CD4-positive, alpha-beta T cell treated with Interferon alpha-2 for 1 hour (primary cell): Measurements from ENCODE around the gene SPACDR.

Experiments used
- DNase-seq, 2 donors: peaks; one replicate each; pipeline ENCODE4 v3.0.0-alpha.2; 2020 to 2022

Gene SPACDR

GRCh38 chr7:100484673-100485045 is 20.6 kb upstream of the SPACDR start:
- DNase-seq, result no peak

GRCh38 chr7:100483722-100484672 is 19.9 kb upstream of the SPACDR start, which contains the start of gene NYAP1:
Gene NYAP1 (plus strand): TSS chr7:100483927. CDS start chr7:100485312, 1,385 bp downstream.
- DNase-seq, result peak; percentile 55 to 70

DNA sequence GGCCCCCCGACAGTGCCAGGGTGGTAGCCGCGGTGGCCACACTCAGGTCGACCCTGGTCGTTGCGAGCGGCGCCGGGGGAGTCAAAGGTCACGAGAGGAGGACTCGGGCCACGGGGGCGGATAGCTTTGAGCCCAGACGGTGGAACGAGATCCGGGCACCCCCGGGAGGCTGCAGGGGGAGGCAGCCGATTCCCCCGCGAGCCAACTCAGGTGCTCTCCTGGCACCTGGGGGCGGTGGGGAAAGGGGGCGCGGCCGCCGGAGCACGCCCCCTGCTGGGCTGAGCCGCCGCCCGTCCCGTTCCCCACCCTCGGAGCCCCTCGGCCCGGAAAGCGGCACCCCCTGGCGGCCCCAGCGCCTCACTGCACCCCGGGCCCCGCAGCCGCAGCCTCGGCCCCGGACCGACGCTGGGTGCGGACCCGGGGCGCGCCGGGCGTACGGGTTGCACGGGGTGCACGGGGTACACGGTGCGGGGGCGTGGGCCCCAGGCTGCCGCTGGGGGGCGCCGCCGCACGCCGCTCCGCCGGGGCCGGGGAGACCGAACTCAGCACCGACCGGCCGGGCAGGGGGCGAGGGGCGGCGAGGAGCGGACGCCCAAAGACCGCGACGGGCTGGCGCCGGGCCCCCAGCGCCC is 19.1 kb upstream of the SPACDR start:
- DNase-seq, result peak; percentile 80 to 89

- no peak for DNase-seq
Measured at GRCh38 chr7:100482728-100483089, 18.6 kb upstream of the SPACDR start.

DNA sequence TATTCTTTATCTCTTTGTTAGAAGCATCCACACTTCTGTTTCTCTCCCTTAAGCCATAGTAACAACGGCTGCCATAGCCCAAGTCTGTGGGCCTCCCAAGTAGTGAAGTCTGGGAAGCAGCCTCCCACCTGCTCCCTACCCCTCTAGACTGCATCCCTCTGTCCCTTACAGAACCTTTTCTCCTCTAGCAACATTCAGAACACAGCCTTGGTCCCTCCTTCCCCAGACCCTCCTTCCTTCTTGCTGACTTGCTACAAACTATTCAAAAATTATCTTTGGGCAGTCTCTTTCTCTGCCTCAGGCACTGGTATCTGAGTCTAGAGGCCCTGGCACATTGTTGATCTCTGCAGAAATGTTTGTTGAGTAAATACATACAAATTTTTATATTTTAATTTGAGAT is 17.4 kb upstream of the SPACDR start:
- DNase-seq, result no peak

GRCh38 chr7:100478958-100479660 is 15.0 kb upstream of the SPACDR start, which contains the start of gene TSC22D4:
Gene TSC22D4 (minus strand): TSS chr7:100479214. CDS start chr7:100478038, 1,176 bp downstream.
- DNase-seq, result peak; percentile 93 to 94

GRCh38 chr7:100477871-100478267 is 13.8 kb upstream of the SPACDR start:
- DNase-seq, result no peak

DNA sequence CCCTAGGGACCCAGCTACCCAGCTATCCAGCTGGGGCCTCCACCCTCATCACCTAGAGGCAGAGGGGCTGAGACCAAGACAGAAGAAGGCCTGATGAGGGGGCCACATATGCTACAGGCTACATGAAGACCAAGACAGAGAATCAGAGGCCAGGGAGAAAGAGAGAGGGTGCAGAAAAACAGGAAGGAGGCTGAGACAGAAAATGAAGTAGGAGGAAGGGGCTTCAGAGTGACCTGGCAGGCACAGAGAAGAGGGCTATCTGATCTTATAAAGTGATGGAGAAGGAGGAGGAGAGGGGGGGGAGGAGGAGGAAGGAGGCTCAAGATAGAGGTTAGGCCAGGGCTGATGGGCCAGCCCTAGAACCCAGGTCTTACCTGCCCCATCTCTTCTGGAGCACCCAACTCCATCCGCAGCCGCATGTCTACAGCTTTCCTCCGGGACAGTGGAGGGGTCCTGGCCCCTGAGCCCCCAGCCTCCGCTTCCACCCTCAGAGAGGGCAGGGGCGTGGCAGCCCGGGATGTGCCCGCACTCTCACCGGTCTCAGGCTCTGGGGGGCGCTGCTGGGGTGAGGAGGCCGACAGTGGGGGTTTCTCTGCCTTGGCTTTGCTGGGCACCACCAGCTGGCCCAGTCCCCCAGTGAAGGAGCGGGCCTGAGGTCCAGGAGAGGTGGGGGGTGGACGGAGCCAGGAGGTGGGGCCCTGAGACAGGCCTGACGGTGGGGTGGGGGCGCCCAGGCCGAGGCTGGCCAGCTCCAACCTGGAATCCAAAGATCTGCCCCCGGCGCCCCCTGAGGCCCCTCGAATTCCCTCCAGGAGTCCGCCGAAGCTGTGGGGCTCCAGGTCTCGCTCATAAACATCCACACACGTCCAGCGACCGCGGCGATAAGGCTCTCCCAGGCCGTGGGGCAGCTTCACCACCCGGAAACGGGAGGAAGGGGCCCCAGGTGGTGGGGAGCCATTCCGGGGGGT is 13.1 kb upstream of the SPACDR start:
- DNase-seq, result peak in 1 of 2 donors; percentile 48

- no peak for DNase-seq
Measured at GRCh38 chr7:100476101-100476780, 12.2 kb upstream of the SPACDR start.

DNA sequence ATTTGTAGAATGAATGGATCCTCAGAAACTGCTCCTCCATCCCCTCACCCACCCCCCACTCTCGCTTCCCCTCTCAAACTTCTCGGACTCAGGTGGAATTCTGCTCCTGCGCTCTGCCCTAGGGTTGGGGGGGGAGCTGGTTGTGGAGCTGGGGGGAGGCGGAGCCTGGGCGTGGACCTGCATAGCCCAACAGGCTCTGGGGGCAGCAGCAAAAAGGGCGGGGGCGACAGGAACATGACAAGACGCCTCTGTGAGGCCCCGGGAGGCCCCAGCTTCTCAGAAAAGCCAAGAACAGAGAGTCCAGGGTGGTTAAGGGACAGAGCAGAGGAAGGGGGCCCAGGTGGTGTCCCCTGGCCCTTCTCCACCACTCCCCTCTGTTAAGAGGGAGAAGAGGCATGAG is 11.5 kb upstream of the SPACDR start:
- DNase-seq, result no peak

DNA sequence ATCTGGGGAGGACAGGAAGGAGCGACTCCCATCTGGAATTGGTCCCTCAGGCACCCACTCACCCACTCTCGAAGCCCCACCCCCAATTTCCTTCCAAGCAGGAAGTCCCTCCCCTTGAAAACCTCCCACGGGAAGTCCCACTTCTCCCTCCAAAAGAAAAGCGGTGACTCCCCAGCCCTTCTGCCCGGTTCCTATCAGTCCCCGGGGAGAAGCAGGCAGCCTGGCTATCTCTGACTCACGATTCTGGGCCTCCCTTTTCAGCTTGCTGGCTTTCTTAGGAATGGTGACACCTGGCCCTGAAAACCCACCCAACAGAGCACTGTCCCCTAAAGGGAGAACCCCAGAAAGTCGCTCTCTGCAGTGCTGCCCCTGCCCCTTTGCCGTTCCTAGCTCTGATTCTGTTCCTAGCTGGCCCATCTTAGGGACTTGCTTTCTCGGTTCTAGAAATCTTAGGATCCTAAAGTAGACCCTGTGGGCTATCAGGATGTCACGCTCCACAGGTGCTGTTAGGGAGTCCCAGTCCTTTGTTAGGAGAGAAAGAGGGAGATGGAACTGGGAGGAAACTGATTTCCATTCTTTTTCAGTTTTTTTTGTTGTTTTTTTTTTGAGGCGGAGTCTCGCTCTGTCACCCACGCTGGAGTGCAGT is 8.9 kb upstream of the SPACDR start:
- DNase-seq, result no peak

GRCh38 chr7:100472121-100472851 is 8.2 kb upstream of the SPACDR start:
- no peak for DNase-seq

DNA sequence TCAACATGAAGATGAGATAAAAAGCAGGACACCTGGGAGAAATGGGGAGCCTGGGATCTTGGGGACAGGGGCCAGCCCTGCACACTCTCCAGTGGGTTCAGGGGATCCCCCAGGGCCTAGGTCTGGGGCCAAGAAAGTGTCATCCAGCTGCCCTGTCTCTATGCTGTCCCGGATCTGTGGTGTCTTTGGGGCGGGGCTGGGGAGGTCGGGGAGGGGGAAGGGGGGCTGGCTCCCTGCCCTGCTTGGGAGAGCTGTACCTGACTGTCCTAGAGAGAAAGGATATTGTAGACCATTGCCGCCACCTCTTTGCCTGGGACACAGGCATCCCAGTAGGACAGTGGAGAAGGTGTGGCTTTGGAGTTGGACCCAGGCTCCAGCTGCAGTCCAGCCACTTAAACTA is 7.0 kb upstream of the SPACDR start:
- no peak for DNase-seq

DNA sequence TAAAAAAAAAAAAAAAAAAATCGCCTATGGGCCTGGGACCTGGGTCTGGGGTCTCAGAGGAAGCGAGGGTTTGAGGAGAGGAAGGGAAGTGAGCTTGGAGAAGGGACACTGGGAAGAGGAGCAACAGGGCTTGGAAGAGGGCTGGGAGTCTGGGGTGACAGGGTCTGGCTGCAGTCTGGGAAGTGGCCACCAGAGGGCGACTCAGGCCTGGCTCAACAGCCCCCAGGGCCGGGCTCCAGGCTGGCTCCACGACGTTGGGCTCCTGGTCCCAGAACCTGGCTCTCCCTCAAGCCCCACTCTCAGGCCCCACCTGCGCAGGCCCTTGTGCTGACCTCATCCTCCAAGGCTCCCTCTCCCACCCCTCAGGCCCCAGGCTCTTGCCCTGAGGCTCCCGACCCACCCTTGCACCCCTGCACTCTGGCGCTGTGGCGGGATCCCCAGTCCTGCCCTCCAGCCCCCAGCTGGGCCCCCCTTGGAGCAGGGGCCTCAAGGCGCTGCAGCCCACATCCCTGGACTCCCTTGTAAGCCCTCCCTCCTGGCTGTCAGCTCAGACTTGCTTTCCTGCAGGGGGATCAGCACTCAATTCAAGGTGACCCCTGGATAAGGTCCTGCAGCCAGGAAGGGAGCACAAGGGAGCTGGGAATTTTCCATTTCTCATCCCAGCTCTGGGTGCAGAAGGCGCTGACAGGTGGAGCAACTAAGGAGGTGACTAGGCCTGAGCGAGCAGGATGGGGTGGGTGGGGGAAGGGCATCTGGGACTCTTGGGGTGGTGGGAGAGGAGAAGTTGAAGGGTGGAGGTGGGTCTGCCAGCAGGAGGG is 5.4 kb upstream of the SPACDR start:
- DNase-seq, result peak; percentile 76 to 83

GRCh38 chr7:100467638-100468373 is 3.7 kb upstream of the SPACDR start:
- no peak for DNase-seq

DNA sequence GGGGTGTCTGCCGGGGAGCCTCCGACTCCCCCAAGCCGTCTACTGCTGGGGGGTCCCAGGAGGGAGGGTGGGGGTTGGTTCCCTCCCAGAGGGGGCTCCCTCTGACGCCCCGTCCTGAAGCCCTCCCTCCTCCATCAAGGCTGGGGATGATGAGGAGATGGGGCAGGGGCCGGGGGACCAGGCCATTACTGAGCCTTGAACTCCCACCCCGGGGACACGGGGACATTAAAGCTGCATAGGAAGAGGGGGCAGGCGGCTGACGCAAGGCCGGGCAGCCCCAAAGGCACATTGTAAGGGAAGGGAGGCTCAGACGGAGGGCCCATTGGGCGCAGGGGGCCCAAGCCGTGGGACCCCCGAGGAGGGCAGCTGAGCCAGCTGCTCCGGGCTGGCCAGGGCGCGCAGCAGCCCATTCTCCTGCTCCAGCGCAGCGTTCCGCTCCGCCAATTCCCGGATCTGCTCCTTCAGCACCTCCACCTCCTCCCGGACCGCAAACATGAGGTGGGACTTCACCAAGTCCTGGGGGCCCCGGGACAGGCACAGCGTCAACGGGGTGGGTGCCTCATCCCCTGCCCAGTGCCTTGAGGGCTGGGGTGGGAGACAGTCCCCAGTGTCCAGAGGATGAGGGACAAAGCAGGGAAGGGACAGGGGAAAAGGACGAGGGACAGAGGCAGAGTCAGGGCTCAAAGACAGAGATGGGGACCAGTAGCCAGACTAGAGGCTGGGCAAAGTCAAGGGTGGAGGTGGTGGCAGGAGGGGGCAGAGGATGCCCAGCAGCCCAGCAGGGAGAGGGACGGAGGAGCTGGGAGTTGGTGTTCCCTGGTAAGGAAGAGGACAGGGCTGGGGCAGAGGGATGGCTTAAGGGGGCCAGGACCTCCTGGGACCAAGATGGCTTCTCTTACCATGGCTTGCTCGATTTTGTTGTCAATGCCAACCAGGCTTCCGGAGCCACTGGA is 2.9 kb upstream of the SPACDR start:
- DNase-seq, result no peak

- DNase-seq, result no peak
Measured at GRCh38 chr7:100465702-100466311, 1.7 kb upstream of the SPACDR start.
